Neural cell (in vitro differentiated cells): ENCODE results near the gene RPL26. TPM values are rescaled to one million over a fixed set of nuclear protein-coding genes. Genes with fewer than 3 reads are reported as not detected.

Source experiments
- H2AFZ ChIP-seq: fragments of 200-600, 300-800 bp; sonication (generic), shearing (Covaris generic); 2 replicates; pipeline ENCODE4 v1.6.0; 2014; ENCODE audit warnings: low read depth, mild to moderate bottlenecking, antibody characterized with exemption, low read length, moderate library complexity
- H3F3A ChIP-seq: fragments of 200-600 bp; shearing (Covaris generic); 2 replicates; pipeline ENCODE4 v1.6.1; 2016; ENCODE audit warnings: mild to moderate bottlenecking, moderate library complexity, mixed read lengths, antibody characterized with exemption, low read length; ENCODE audit not compliant: insufficient read depth, poor library complexity, severe bottlenecking
- H3K27ac ChIP-seq: fragments of 200-600, 300-800 bp; sonication (generic), shearing (Covaris generic); 2 replicates; pipeline ENCODE4 v1.5.1; 2014; ENCODE audit warnings: mild to moderate bottlenecking, low read length, moderate library complexity
- H3K27me3 ChIP-seq: fragments of 300-800, 200-600 bp; sonication (generic), shearing (Covaris generic); 2 replicates; pipeline ENCODE4 v1.6.0; 2014; ENCODE audit warnings: mild to moderate bottlenecking, low read depth, low read length, moderate library complexity; ENCODE audit not compliant: insufficient read depth
- H3K36me3 ChIP-seq: fragments of 300-800, 200-600 bp; sonication (generic), shearing (Covaris generic); 2 replicates; pipeline ENCODE4 v1.5.1; 2014; ENCODE audit warnings: mild to moderate bottlenecking, antibody characterized with exemption, low read length, moderate library complexity; ENCODE audit not compliant: insufficient read depth
- H3K4me2 ChIP-seq: fragments of 300-800, 200-600 bp; sonication (generic), shearing (Covaris generic); 2 replicates; pipeline ENCODE4 v1.6.0; 2014; ENCODE audit warnings: mild to moderate bottlenecking, low read length
- H3K4me3 ChIP-seq: fragments of 300-800, 200-600 bp; sonication (generic), shearing (Covaris generic); 2 replicates; pipeline ENCODE4 v1.5.1; 2014; ENCODE audit warnings: mild to moderate bottlenecking, low read length, moderate library complexity
- H3K79me2 ChIP-seq: fragments of 200-600 bp; shearing (Covaris generic); replicated peaks from 2 replicates; pipeline ENCODE4 v1.6.0; 2014; ENCODE audit warnings: mild to moderate bottlenecking, low read length, moderate library complexity; ENCODE audit not compliant: insufficient read depth
- H3K9ac ChIP-seq: fragments of 300-800, 200-600 bp; sonication (generic), shearing (Covaris generic); 2 replicates; pipeline ENCODE4 v1.6.1; 2016; ENCODE audit warnings: mild to moderate bottlenecking, low read length, mixed read lengths
- H3K9me2 ChIP-seq: fragments of 200-600 bp; shearing (Covaris generic); 2 replicates; pipeline ENCODE4 v1.6.1; 2016; ENCODE audit warnings: mild to moderate bottlenecking, low read length, mixed read lengths; ENCODE audit not compliant: insufficient read depth
- H3K9me3 ChIP-seq: fragments of 200-600, 300-800 bp; sonication (generic), shearing (Covaris generic); 2 replicates; pipeline ENCODE4 v1.6.1; 2016; ENCODE audit warnings: mild to moderate bottlenecking, mixed run types, low read length, moderate library complexity, mixed read lengths
- H4K20me1 ChIP-seq: fragments of 200-600 bp; shearing (Covaris generic); 2 replicates; pipeline ENCODE4 v1.6.1; 2016; ENCODE audit warnings: mild to moderate bottlenecking, mixed run types; ENCODE audit not compliant: insufficient read depth
- CTCF ChIP-seq: fragments of 450-650 bp; IDR thresholded peaks from 2 replicates; pipeline ENCODE4 v1.5.1; 2014; ENCODE audit warnings: antibody characterized with exemption, mild to moderate bottlenecking, moderate library complexity; ENCODE audit not compliant: poor library complexity, severe bottlenecking
- EP300 ChIP-seq: fragments of 450-650 bp; conservative IDR thresholded peaks from 2 replicates; pipeline ENCODE4 v1.6.1; 2014; ENCODE audit warnings: antibody characterized with exemption, mild to moderate bottlenecking, moderate library complexity; ENCODE audit not compliant: poor library complexity, severe bottlenecking
- EZH2 ChIP-seq: fragments of 200-600, 300-800 bp; shearing (Covaris generic), sonication (generic); IDR thresholded peaks from 2 replicates; pipeline ENCODE4 v1.6.1; 2014; ENCODE audit warnings: antibody characterized with exemption, low read length, borderline replicate concordance, mild to moderate bottlenecking; ENCODE audit not compliant: insufficient read depth, poor library complexity, severe bottlenecking
- MXI1 ChIP-seq: fragments of 450-650 bp; conservative IDR thresholded peaks from 2 replicates; pipeline ENCODE4 v1.6.1; 2014; ENCODE audit warnings: antibody characterized with exemption, mild to moderate bottlenecking; ENCODE audit not compliant: poor library complexity, severe bottlenecking
- POLR2AphosphoS5 ChIP-seq: IDR thresholded peaks from 2 replicates; pipeline ENCODE4 v1.6.1; 2012
- RAD21 ChIP-seq: fragments of 450-650 bp; conservative IDR thresholded peaks from 2 replicates; pipeline ENCODE4 v1.6.1; 2014; ENCODE audit warnings: antibody characterized with exemption, mild to moderate bottlenecking, moderate library complexity
- SMC3 ChIP-seq: fragments of 450-650 bp; conservative IDR thresholded peaks from 2 replicates; pipeline ENCODE4 v1.6.1; 2014; ENCODE audit warnings: antibody characterized with exemption, mild to moderate bottlenecking, moderate library complexity; ENCODE audit not compliant: poor library complexity
- TAF1 ChIP-seq: IDR thresholded peaks from 2 replicates; pipeline ENCODE4 v1.6.1; 2012; ENCODE audit warnings: low read depth
- polyA plus RNA-seq: library from polyadenylated mRNA; depleted of rRNA; stranded (reverse); fragments of >200 nt; gene quantifications from 2 replicates; pipeline ENCODE4 v1.2.3, GENCODE V29; 2014
- TF ChIP-seq, protein P1 (sequence below): IDR thresholded peaks from 2 replicates; pipeline ENCODE4 v1.6.1; 2012; ENCODE audit warnings: borderline replicate concordance

Gene RPL26
- polyA plus RNA-seq, 1 donor from 2014 or later = 4,061 TPM

DNA sequence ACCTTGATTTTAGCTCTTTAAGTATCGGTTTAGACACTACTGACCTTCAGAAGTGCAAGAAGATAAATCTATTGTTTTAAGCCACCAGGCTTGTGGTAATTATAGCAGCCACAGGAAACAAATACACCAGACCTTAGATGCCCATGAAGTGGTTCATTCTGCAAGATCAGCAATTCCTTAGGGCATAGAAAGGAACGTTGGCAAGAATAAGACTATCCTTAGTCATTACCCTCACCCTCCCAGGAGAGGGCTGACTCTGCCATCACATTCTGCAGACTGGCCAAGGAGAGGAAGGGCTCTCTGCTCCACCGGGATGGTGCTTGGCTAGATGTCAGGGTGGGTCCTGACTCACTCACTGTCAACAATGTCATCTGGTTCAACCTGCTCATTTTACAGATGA lies 38.6 kb upstream of the RPL26 start:
- TF ChIP-seq POLR2AphosphoS5 (no peak), SMC3 (no peak), MXI1 (no peak), EP300 (no peak), RAD21 (no peak)
- TF ChIP-seq, protein P1, sequence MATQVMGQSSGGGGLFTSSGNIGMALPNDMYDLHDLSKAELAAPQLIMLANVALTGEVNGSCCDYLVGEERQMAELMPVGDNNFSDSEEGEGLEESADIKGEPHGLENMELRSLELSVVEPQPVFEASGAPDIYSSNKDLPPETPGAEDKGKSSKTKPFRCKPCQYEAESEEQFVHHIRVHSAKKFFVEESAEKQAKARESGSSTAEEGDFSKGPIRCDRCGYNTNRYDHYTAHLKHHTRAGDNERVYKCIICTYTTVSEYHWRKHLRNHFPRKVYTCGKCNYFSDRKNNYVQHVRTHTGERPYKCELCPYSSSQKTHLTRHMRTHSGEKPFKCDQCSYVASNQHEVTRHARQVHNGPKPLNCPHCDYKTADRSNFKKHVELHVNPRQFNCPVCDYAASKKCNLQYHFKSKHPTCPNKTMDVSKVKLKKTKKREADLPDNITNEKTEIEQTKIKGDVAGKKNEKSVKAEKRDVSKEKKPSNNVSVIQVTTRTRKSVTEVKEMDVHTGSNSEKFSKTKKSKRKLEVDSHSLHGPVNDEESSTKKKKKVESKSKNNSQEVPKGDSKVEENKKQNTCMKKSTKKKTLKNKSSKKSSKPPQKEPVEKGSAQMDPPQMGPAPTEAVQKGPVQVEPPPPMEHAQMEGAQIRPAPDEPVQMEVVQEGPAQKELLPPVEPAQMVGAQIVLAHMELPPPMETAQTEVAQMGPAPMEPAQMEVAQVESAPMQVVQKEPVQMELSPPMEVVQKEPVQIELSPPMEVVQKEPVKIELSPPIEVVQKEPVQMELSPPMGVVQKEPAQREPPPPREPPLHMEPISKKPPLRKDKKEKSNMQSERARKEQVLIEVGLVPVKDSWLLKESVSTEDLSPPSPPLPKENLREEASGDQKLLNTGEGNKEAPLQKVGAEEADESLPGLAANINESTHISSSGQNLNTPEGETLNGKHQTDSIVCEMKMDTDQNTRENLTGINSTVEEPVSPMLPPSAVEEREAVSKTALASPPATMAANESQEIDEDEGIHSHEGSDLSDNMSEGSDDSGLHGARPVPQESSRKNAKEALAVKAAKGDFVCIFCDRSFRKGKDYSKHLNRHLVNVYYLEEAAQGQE = no peak
- Histone ChIP-seq H3K9ac (no peak overlapping the region), H3K36me3 (no peaks in the 10 kb centered on the region), H3K27ac (no peak overlapping the region), H3F3A (no peaks in the 10 kb centered on the region), H4K20me1 (no peaks in the 10 kb centered on the region), H2AFZ (no peak overlapping the region), H3K27me3 (no peaks in the 10 kb centered on the region), H3K79me2 (no peaks in the 10 kb centered on the region), H3K4me3 (no peak overlapping the region), H3K9me2 (no peaks in the 10 kb centered on the region), H3K4me2 (no peak overlapping the region), H3K9me3 (no peaks in the 10 kb centered on the region)

GRCh38 chr17:8420041-8420934 lies 37.3 kb upstream of the RPL26 start:
- no peaks in the 10 kb centered on the region for H3K27me3 ChIP-seq
- H2AFZ ChIP-seq = no peak overlapping the region
- H3K9me2 ChIP-seq = no peaks in the 10 kb centered on the region
- no peak overlapping the region for H3K27ac ChIP-seq
- no peak overlapping the region for H3K4me3 ChIP-seq
- no peaks in the 10 kb centered on the region for H3F3A ChIP-seq
- H3K4me2 ChIP-seq = no peak overlapping the region
- H3K9ac ChIP-seq = no peak overlapping the region
- H4K20me1 ChIP-seq = no peaks in the 10 kb centered on the region
- H3K79me2 ChIP-seq = no peaks in the 10 kb centered on the region
- no peaks in the 10 kb centered on the region for H3K36me3 ChIP-seq
- no peak for TF ChIP-seq EZH2
- no peak for TF ChIP-seq SMC3
- TF ChIP-seq EP300 = no peak
- TF ChIP-seq, protein P1 = no peak
- TF ChIP-seq MXI1 = no peak
- no peak for TF ChIP-seq TAF1
- TF ChIP-seq POLR2AphosphoS5 = no peak
- TF ChIP-seq CTCF = no peak
- TF ChIP-seq RAD21 = no peak
- H3K9me3 ChIP-seq = no peaks in the 10 kb centered on the region
